H1 (cell line): ENCODE data around the gene PLTP. TPM values are rescaled to one million over a fixed set of nuclear protein-coding genes. Genes with fewer than 3 reads are reported as not detected.
A peak's percentile ranks its signal among the peaks of the same experiment; 100 is the strongest.

ENCODE experiments used
- CTCF ChIA-PET: fragments of 300-600 bp; sonication (Branson Sonifier 250); formaldehyde crosslinking; loops from one replicate; lab custom pipeline; 2021; ENCODE audit not compliant: partially characterized antibody; lab: Charles Lee
- POLR2A ChIA-PET: fragments of 300-600 bp; sonication (Branson Sonifier 250); formaldehyde crosslinking; loops from one replicate; lab custom pipeline; 2021; ENCODE audit warnings: inconsistent platforms; ENCODE audit not compliant: partially characterized antibody; lab: Charles Lee
- DNase-seq, 2 experiments: peaks; one replicate each; pipeline versions ENCODE4 v3.0.0 to v3.0.0-alpha.2; 2010 to 2022; ENCODE audit warnings: low spot score in 2 of 2, low read depth in 1 of 2, mixed read lengths in 1 of 2
- FAIRE-seq: peaks from 2 replicates; lab custom pipeline; 2011; peaks lifted over from hg19 to GRCh38; lab: Jason Lieb, UNC
- H2AFZ ChIP-seq: 2 replicates; pipeline ENCODE4 v1.8.1; 2012; ENCODE audit warnings: low read length, inconsistent platforms
- H2AK5ac ChIP-seq: 2 replicates; pipeline ENCODE4 v1.6.1; 2013; ENCODE audit warnings: low read depth, low read length
- H2BK120ac ChIP-seq: replicated peaks from 2 replicates; pipeline ENCODE3; 2013; ENCODE audit warnings: low read depth, low read length, inconsistent platforms
- H2BK12ac ChIP-seq: 2 replicates; pipeline ENCODE4 v1.6.1; 2013; ENCODE audit warnings: low read depth, low read length
- H2BK15ac ChIP-seq: 2 replicates; pipeline ENCODE4 v1.6.1; 2013; ENCODE audit warnings: low read length
- H2BK20ac ChIP-seq: 2 replicates; pipeline ENCODE4 v1.6.1; 2013; ENCODE audit warnings: low read length
- H2BK5ac ChIP-seq: 2 replicates; pipeline ENCODE4 v1.6.1; 2013; ENCODE audit warnings: low read depth, low read length
- H3K14ac ChIP-seq: 2 replicates; pipeline ENCODE4 v1.6.1; 2013; ENCODE audit warnings: inconsistent platforms; ENCODE audit not compliant: insufficient read length
- H3K18ac ChIP-seq: 2 replicates; pipeline ENCODE4 v1.6.1; 2013; ENCODE audit warnings: low read length; ENCODE audit errors: extremely low read depth
- H3K23ac ChIP-seq: 2 replicates; pipeline ENCODE4 v1.6.1; 2013; ENCODE audit warnings: inconsistent platforms; ENCODE audit not compliant: insufficient read length
- H3K23me2 ChIP-seq: 2 replicates; pipeline ENCODE4 v1.6.1; 2013; ENCODE audit warnings: low read depth, low read length
- H3K27ac ChIP-seq: 2 replicates; pipeline ENCODE4 v1.6.1; 2011; ENCODE audit warnings: low read depth, low read length, inconsistent platforms
- H3K27me3 ChIP-seq, 4 experiments: replicated peaks in 1 of 4; 1 replicate in 1 of 4; 2 replicates in 3 of 4; pipeline versions ENCODE4 v1.6.1 to v1.8.1; 2011 to 2013; ENCODE audit warnings: low read length in 3 of 4, mild to moderate bottlenecking in 3 of 4, inconsistent platforms in 2 of 4, mixed read lengths in 2 of 4, moderate library complexity in 1 of 4; ENCODE audit not compliant: control insufficient read depth in 3 of 4, insufficient read depth in 3 of 4; ENCODE audit errors: extremely low read depth in 1 of 4
- H3K36me3 ChIP-seq, 4 experiments: 2 replicates each; pipeline versions ENCODE4 v1.6.1 to v1.8.1; 2011 to 2013; ENCODE audit warnings: mild to moderate bottlenecking in 4 of 4, low read length in 3 of 4, moderate library complexity in 2 of 4, control low read depth in 1 of 4, inconsistent platforms in 1 of 4; ENCODE audit not compliant: insufficient read depth in 4 of 4, control insufficient read depth in 2 of 4
- H3K4ac ChIP-seq: replicated peaks from 2 replicates; pipeline ENCODE3; 2013; ENCODE audit warnings: low read length, low read depth, mixed read lengths, inconsistent platforms; ENCODE audit not compliant: insufficient read length
- H3K4me1 ChIP-seq, 4 experiments: replicated peaks in 1 of 4; 1 replicate in 1 of 4; 2 replicates in 3 of 4; pipeline versions ENCODE4 v1.6.1 to v1.8.1; 2011 to 2013; ENCODE audit warnings: low read length in 3 of 4, inconsistent platforms in 2 of 4, mixed read lengths in 1 of 4; ENCODE audit not compliant: insufficient read depth in 4 of 4, control insufficient read depth in 3 of 4
- H3K4me2 ChIP-seq, 2 experiments: 2 replicates each; pipeline versions ENCODE4 v1.6.1 to v1.8.1; 2011 to 2013; ENCODE audit warnings: low read depth in 2 of 2, low read length in 2 of 2, control low read depth in 1 of 2, inconsistent platforms in 1 of 2, mild to moderate bottlenecking in 1 of 2; ENCODE audit not compliant: insufficient read depth in 1 of 2
- H3K4me3 ChIP-seq, 4 experiments: fragments of 200-600, 300-600 bp in 1 of 4; sonication (generic), shearing (Covaris generic), sonication (Bioruptor Twin) in 1 of 4; 2 replicates each; pipeline versions ENCODE4 v1.5.1 to v1.8.1; 2011 to 2016; ENCODE audit warnings: low read length in 4 of 4, low read depth in 3 of 4, control low read depth in 2 of 4, inconsistent platforms in 2 of 4, mild to moderate bottlenecking in 2 of 4, mixed read lengths in 1 of 4, moderate library complexity in 1 of 4; ENCODE audit not compliant: insufficient read depth in 2 of 4; ENCODE audit errors: extremely low read depth in 1 of 4
- H3K56ac ChIP-seq: replicated peaks from 2 replicates; pipeline ENCODE3; 2013; ENCODE audit warnings: low read depth, mild to moderate bottlenecking, mixed read lengths, low read length, inconsistent platforms; ENCODE audit not compliant: insufficient read length
- H3K79me1 ChIP-seq: 2 replicates; pipeline ENCODE4 v1.6.1; 2013; ENCODE audit warnings: low read depth, low read length, control low read depth
- H3K79me2 ChIP-seq, 2 experiments: 2 replicates each; pipeline versions ENCODE4 v1.6.1 to v1.8.1; 2012 to 2013; ENCODE audit warnings: low read length in 2 of 2, mild to moderate bottlenecking in 2 of 2, inconsistent platforms in 1 of 2; ENCODE audit not compliant: insufficient read depth in 2 of 2, control insufficient read depth in 1 of 2
- H3K9ac ChIP-seq, 4 experiments: replicated peaks in 1 of 4; 1 replicate in 1 of 4; 2 replicates in 3 of 4; pipeline versions ENCODE4 v1.6.1 to v1.8.1; 2011 to 2013; ENCODE audit warnings: low read depth in 3 of 4, low read length in 3 of 4, control low read depth in 2 of 4, mild to moderate bottlenecking in 2 of 4, moderate library complexity in 2 of 4, inconsistent platforms in 1 of 4; ENCODE audit errors: extremely low read depth in 1 of 4
- H3K9me3 ChIP-seq, 2 experiments: 2 replicates each; pipeline versions ENCODE4 v1.6.1 to v1.8.1; 2012 to 2013; ENCODE audit warnings: mild to moderate bottlenecking in 2 of 2, moderate library complexity in 2 of 2, control low read depth in 1 of 2, inconsistent platforms in 1 of 2, low read depth in 1 of 2, low read length in 1 of 2, mixed read lengths in 1 of 2; ENCODE audit not compliant: insufficient read depth in 2 of 2
- H4K20me1 ChIP-seq, 2 experiments: replicated peaks in 1 of 2; 2 replicates each; pipeline versions ENCODE3 to v1.8.1; 2011 to 2013; ENCODE audit warnings: inconsistent platforms in 2 of 2, low read length in 2 of 2, mild to moderate bottlenecking in 1 of 2; ENCODE audit not compliant: insufficient read depth in 2 of 2, control insufficient read depth in 1 of 2
- H4K5ac ChIP-seq: 2 replicates; pipeline ENCODE4 v1.6.1; 2013; ENCODE audit warnings: low read length, low read depth, mixed read lengths, inconsistent platforms; ENCODE audit not compliant: insufficient read length
- H4K8ac ChIP-seq: 2 replicates; pipeline ENCODE4 v1.8.0; 2013; ENCODE audit warnings: mild to moderate bottlenecking, moderate library complexity, low read length, inconsistent platforms; ENCODE audit not compliant: insufficient read depth; ENCODE audit errors: extremely low read depth
- H4K91ac ChIP-seq: replicated peaks from 2 replicates; pipeline ENCODE3; 2013; ENCODE audit warnings: low read length, mixed read lengths, inconsistent platforms; ENCODE audit not compliant: insufficient read length
- BRCA1 ChIP-seq: IDR thresholded peaks from 2 replicates; pipeline ENCODE4 v1.6.1; 2012; ENCODE audit warnings: low read depth, low read length, improper control_type of control experiment
- CHD2 ChIP-seq: IDR thresholded peaks from 2 replicates; pipeline ENCODE4 v1.6.1; 2012; ENCODE audit warnings: low read length, improper control_type of control experiment
- POLR2AphosphoS5 ChIP-seq: IDR thresholded peaks from 2 replicates; pipeline ENCODE4 v1.6.1; 2011; ENCODE audit warnings: low read depth, low read length
- TBP ChIP-seq: IDR thresholded peaks from 2 replicates; pipeline ENCODE4 v1.6.1; 2011; ENCODE audit warnings: low read depth, low read length, improper control_type of control experiment
- USF2 ChIP-seq: IDR thresholded peaks from 2 replicates; pipeline ENCODE4 v1.6.1; 2011; ENCODE audit warnings: low read length, improper control_type of control experiment
- WGBS, 2 experiments: shearing (Covaris generic) in 1 of 2; methylation state at CpG; one replicate each; pipeline versions ENCODE4 v1.1.6 to v1.1.7; 2013 to 2015; ENCODE audit warnings: low lambda C conversion rate in 2 of 2, mixed read lengths in 2 of 2, inconsistent platforms in 1 of 2, low coverage in 1 of 2, missing lambda C conversion rate in 1 of 2; ENCODE audit not compliant: insufficient replicate concordance in 2 of 2, insufficient coverage in 1 of 2, insufficient read length in 1 of 2; ENCODE audit errors: extremely low coverage in 1 of 2, missing lambda C conversion rate in 1 of 2; 5-methylcytosine and 5-hydroxymethylcytosine counted together
- polyA plus RNA-seq, 7 experiments: library from polyadenylated mRNA; depleted of rRNA in 3 of 7; stranded (reverse) in 5 of 7; unstranded in 2 of 7; fragments of >200 nt in 5 of 7; fragments of 200-250 nt in 2 of 7; gene quantifications; 1 replicate in 5 of 7; 2 replicates in 1 of 7; 4 replicates in 1 of 7; pipeline versions ENCODE4 v1.2.1 to v1.2.3, GENCODE V29; 2011 to 2013; ENCODE audit warnings: missing spikeins in 2 of 7, mixed read lengths in 2 of 7
- total RNA-seq: library from RNA; stranded (reverse); fragmentation: NEBNext Ultra II Directional; extraction: Animal tissue kit (Norgen Biotek cat#: 25700); gene quantifications from 2 replicates; pipeline ENCODE4 v1.2.1, GENCODE V29; 2021

Gene PLTP
- total and polyA plus RNA-seq, 2 of the 8 experiments (the other 6 are each of a cell fraction or from before 2014, with no cell fraction given) = 120 to 194 TPM

DNA sequence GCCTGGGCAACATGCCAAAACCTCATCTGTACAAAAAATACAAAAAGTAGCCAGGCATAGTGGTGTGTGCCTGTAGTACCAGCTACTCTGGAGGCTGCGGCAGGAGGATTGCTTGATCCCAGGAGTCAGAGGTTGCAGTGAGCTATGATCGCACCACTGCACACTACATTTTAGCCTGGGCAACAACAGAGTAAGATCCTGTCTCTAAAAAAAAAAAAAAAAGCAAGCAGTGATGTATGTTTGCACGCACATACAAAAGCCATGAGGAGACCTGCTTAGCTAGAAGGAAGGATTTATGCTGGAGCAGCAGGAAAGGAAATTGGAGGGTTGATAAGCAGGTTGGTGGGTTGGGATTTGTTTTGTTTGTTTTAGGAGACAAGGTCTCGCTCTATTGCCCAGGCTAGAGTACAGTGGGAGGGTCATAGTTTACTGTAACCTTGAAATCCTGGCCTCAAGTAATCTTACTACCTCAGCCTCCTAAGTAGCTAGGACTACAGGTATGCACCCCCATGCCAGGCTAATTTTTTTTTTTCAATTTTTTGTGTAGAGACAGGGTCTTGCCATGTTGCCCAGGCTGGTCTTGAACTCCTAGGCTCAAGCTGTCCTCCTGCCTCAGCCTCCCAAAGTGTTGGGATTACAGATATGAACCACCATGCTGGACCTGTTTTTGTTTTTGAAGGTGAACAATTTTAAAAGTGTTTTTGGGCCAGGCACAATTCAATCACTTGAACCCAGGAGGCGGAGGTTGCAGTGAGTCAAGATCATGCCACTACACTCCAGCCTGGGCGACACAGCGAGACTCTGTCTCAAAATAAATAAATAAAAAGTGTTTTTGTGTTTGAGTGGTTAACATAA is 50.5 kb downstream of the PLTP start:
- no peak for FAIRE-seq
- ChIA-PET POLR2A (interaction anchor here (0.7 to 1.4 kb wide), 4 partner anchors 20 to 72 kb away, joined by 3 to 9 read pairs (median 3); partner anchors contain the start of gene ZSWIM1), CTCF (interaction anchor here (0.6 to 1.2 kb wide), 3 partner anchors 38 to 109 kb away, joined by 3 to 4 read pairs (median 3); no protein-coding TSS in a partner anchor)
- Histone ChIP-seq H3K4me2 (no peak overlapping the region), H2BK20ac (no peak overlapping the region), H3K79me2 (peaks cover 0 to 8% of the 10 kb centered on the region in 2 experiments; a peak in 1 of 4 replicates), H4K5ac (no peak overlapping the region), H3K4me3 (no peak overlapping the region), H2BK120ac (no peak overlapping the region), H4K91ac (no peak overlapping the region), H3K27me3 (no peaks in the 10 kb centered on the region), H3K14ac (no peak overlapping the region), H2BK12ac (no peak overlapping the region), H2BK5ac (no peak overlapping the region)
- TF ChIP-seq TBP (no peak), USF2 (no peak), CHD2 (no peak), POLR2AphosphoS5 (no peak), BRCA1 (no peak)
- TF ChIP-seq, all 59 proteins: peak for 0
- Histone ChIP-seq H3K4ac (no peak overlapping the region), H3K18ac (no peak overlapping the region), H3K36me3 (no peaks in the 10 kb centered on the region; a peak in 1 of 8 replicates), H3K23ac (no peak overlapping the region), H3K9ac (no peak overlapping the region), H3K9me3 (no peaks in the 10 kb centered on the region), H3K4me1 (peaks cover 0 to 6% (median 1%) of the 10 kb centered on the region in 4 experiments; a peak in 4 of 7 replicates), H4K20me1 (no peaks in the 10 kb centered on the region), H4K8ac (no peak overlapping the region), H2BK15ac (no peak overlapping the region), H2AFZ (no peak overlapping the region), H3K79me1 (no peaks in the 10 kb centered on the region), H3K23me2 (peaks cover 8% of the 10 kb centered on the region; the same call in 1 of the 2 replicates), H2AK5ac (0 out of 2 replicates have a peak overlapping the region, but pooled peaks have one; percentile 20), H3K56ac (no peak overlapping the region), H3K27ac (no peak overlapping the region)
- DNase-seq = no peak
- 95% methylated on average over 7 of the region's 7 CpGs; no CpG with 5 or more reads in 1 of the 2 experiments for WGBS, 2 experiments
